SK-N-SH treated with all-trans-retinoic acid at 6 μM for 48 hours (cell line): ENCODE results near the gene TMPRSS4.

Experiments used
- ATAC-seq: fragments of 200-7000 bp; cut with Tn5 transposase; 3 replicates; pipeline ENCODE4 v1.9.1; 2020; ENCODE audit warnings: mild to moderate bottlenecking, moderate library complexity
- ARNTL ChIP-seq: fragments of 450-650 bp; formaldehyde crosslinking; IDR thresholded peaks from 2 replicates; pipeline ENCODE4 v1.5.0; 2020; ENCODE audit warnings: low read depth, mild to moderate bottlenecking, moderate library complexity, borderline replicate concordance
- BACH2 ChIP-seq: fragments of 250-450 bp; sonication (Bioruptor Pico); IDR thresholded peaks from 2 replicates; pipeline ENCODE4 v1.9.0; 2021; ENCODE audit warnings: mild to moderate bottlenecking, borderline replicate concordance
- CSDC2 ChIP-seq: fragments of 250-450 bp; sonication (Bioruptor Pico); IDR thresholded peaks from 2 replicates; pipeline ENCODE4 v1.5.0; 2020; ENCODE audit warnings: mild to moderate bottlenecking, moderate library complexity
- ESRRG ChIP-seq: fragments of 250-450 bp; sonication (Bioruptor Pico); IDR thresholded peaks from 2 replicates; pipeline ENCODE4 v1.6.1; 2021; ENCODE audit warnings: mild to moderate bottlenecking
- GLIS3 ChIP-seq: fragments of 250-450 bp; sonication (Bioruptor Pico); IDR thresholded peaks from 2 replicates; pipeline ENCODE4 v1.5.0; 2020; ENCODE audit warnings: mild to moderate bottlenecking, moderate library complexity
- ISL1 ChIP-seq: fragments of 250-450 bp; sonication (Bioruptor Pico); IDR thresholded peaks from 2 replicates; pipeline ENCODE4 v2.1.2; 2022; ENCODE audit warnings: mild to moderate bottlenecking, moderate library complexity
- OSR1 ChIP-seq: fragments of 250-450 bp; sonication (Bioruptor Pico); IDR thresholded peaks from 2 replicates; pipeline ENCODE4 v1.8.0; 2022; ENCODE audit warnings: moderate library complexity, mild to moderate bottlenecking, inconsistent platforms
- PPARA ChIP-seq: fragments of 250-450 bp; sonication (Bioruptor Pico); IDR thresholded peaks from 2 replicates; pipeline ENCODE4 v1.5.0; 2020; ENCODE audit warnings: mild to moderate bottlenecking, borderline replicate concordance
- RARB ChIP-seq: fragments of 250-450 bp; sonication (Bioruptor Pico); IDR thresholded peaks from 2 replicates; pipeline ENCODE4 v1.8.0; 2021; ENCODE audit warnings: mild to moderate bottlenecking, moderate library complexity
- SNAI2 ChIP-seq: fragments of 250-450 bp; sonication (Bioruptor Pico); IDR thresholded peaks from 2 replicates; pipeline ENCODE4 v1.5.0; 2020; ENCODE audit warnings: mild to moderate bottlenecking, moderate library complexity
- TCF4 ChIP-seq: fragments of 250-450 bp; sonication (Bioruptor Pico); IDR thresholded peaks from 2 replicates; pipeline ENCODE4 v1.8.0; 2021; ENCODE audit warnings: mild to moderate bottlenecking, moderate library complexity, borderline replicate concordance
- TOX ChIP-seq: fragments of 250-450 bp; sonication (Bioruptor Pico); IDR thresholded peaks from 2 replicates; pipeline ENCODE4 v1.8.0; 2021; ENCODE audit warnings: mild to moderate bottlenecking, moderate library complexity, borderline replicate concordance
- ZFP3 ChIP-seq: fragments of 250-450 bp; sonication (Bioruptor Pico); IDR thresholded peaks from 2 replicates; pipeline ENCODE4 v1.5.0; 2020; ENCODE audit warnings: mild to moderate bottlenecking, moderate library complexity
- ZFP30 ChIP-seq: fragments of 450-650 bp; formaldehyde crosslinking; IDR thresholded peaks from 2 replicates; pipeline ENCODE4 v1.5.0; 2022; ENCODE audit warnings: mild to moderate bottlenecking, moderate library complexity
- ZNF565 ChIP-seq: fragments of 450-650 bp; formaldehyde crosslinking; conservative IDR thresholded peaks from 2 replicates; pipeline ENCODE4 v1.5.0; 2020; ENCODE audit warnings: low read depth, mild to moderate bottlenecking, moderate library complexity
- ZNF70 ChIP-seq: fragments of 450-650 bp; formaldehyde crosslinking; IDR thresholded peaks from 2 replicates; pipeline ENCODE4 v1.5.0; 2020; ENCODE audit warnings: mild to moderate bottlenecking, moderate library complexity
- ZNF8 ChIP-seq: fragments of 450-650 bp; formaldehyde crosslinking; IDR thresholded peaks from 2 replicates; pipeline ENCODE4 v1.5.0; 2020; ENCODE audit warnings: mild to moderate bottlenecking, moderate library complexity
- TF ChIP-seq, protein P1 (sequence below): fragments of 250-450 bp; sonication (Bioruptor Pico); IDR thresholded peaks from 2 replicates; pipeline ENCODE4 v1.5.1; 2020; ENCODE audit warnings: low read depth, mild to moderate bottlenecking, moderate library complexity
- TF ChIP-seq, protein P2 (sequence below): fragments of 250-450 bp; sonication (Bioruptor Pico); IDR thresholded peaks from 2 replicates; pipeline ENCODE4 v1.8.0; 2021; ENCODE audit warnings: low read depth, mild to moderate bottlenecking, moderate library complexity, borderline replicate concordance
- TF ChIP-seq, protein P3 (sequence below): fragments of 250-450 bp; sonication (Bioruptor Pico); IDR thresholded peaks from 2 replicates; pipeline ENCODE4 v1.8.0; 2020; ENCODE audit warnings: mild to moderate bottlenecking, moderate library complexity, borderline replicate concordance
- TF ChIP-seq, protein P4 (sequence below): fragments of 250-450 bp; sonication (Bioruptor Pico); IDR thresholded peaks from 2 replicates; pipeline ENCODE4 v1.5.0; 2020; ENCODE audit warnings: mild to moderate bottlenecking, moderate library complexity
- TF ChIP-seq, protein P5 (sequence below): fragments of 250-450 bp; sonication (Bioruptor Pico); IDR thresholded peaks from 2 replicates; pipeline ENCODE4 v1.5.1; 2021; ENCODE audit warnings: mild to moderate bottlenecking, moderate library complexity

Gene TMPRSS4

DNA sequence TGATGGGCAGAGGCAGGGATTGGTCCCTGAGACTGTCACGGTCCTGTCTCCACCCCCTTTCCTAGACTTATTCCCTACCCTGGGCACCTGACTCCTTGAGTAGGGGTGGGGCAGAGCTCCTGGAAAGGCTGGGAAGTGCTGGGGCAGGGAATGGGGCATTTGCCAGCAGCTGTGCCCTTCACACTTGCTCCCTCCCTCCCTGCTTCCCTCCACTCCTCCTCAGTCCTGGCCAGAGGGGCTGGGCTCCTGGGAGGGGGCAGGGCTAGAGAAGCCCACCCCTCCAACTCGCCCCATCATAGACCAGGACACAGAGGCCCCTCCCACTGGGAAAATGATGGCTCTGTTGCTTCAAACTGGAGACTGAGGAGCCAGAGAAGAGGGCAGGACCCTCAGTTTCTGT lies 88.0 kb downstream of the TMPRSS4 start:
- TF ChIP-seq RARB (no peak), TCF4 (CRISPR knock-in tag) (no peak), GLIS3 (CRISPR knock-in tag) (no peak), TOX (no peak), ZNF565 (no peak), ARNTL (CRISPR knock-in tag) (no peak), ZFP30 (CRISPR knock-in tag) (no peak), ZFP3 (no peak), SNAI2 (no peak), BACH2 (CRISPR knock-in tag) (no peak), ESRRG (CRISPR knock-in tag) (no peak), ZNF8 (CRISPR knock-in tag) (no peak), ISL1 (CRISPR knock-in tag) (no peak)
- TF ChIP-seq, protein P1, sequence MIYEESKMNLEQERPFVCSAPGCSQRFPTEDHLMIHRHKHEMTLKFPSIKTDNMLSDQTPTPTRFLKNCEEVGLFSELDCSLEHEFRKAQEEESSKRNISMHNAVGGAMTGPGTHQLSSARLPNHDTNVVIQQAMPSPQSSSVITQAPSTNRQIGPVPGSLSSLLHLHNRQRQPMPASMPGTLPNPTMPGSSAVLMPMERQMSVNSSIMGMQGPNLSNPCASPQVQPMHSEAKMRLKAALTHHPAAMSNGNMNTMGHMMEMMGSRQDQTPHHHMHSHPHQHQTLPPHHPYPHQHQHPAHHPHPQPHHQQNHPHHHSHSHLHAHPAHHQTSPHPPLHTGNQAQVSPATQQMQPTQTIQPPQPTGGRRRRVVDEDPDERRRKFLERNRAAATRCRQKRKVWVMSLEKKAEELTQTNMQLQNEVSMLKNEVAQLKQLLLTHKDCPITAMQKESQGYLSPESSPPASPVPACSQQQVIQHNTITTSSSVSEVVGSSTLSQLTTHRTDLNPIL (CRISPR knock-in tag): no peak
- TF ChIP-seq, protein P2, sequence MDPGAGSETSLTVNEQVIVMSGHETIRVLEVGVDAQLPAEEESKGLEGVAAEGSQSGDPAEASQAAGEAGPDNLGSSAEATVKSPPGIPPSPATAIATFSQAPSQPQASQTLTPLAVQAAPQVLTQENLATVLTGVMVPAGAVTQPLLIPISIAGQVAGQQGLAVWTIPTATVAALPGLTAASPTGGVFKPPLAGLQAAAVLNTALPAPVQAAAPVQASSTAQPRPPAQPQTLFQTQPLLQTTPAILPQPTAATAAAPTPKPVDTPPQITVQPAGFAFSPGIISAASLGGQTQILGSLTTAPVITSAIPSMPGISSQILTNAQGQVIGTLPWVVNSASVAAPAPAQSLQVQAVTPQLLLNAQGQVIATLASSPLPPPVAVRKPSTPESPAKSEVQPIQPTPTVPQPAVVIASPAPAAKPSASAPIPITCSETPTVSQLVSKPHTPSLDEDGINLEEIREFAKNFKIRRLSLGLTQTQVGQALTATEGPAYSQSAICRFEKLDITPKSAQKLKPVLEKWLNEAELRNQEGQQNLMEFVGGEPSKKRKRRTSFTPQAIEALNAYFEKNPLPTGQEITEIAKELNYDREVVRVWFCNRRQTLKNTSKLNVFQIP (CRISPR knock-in tag): no peak
- TF ChIP-seq, protein P3, sequence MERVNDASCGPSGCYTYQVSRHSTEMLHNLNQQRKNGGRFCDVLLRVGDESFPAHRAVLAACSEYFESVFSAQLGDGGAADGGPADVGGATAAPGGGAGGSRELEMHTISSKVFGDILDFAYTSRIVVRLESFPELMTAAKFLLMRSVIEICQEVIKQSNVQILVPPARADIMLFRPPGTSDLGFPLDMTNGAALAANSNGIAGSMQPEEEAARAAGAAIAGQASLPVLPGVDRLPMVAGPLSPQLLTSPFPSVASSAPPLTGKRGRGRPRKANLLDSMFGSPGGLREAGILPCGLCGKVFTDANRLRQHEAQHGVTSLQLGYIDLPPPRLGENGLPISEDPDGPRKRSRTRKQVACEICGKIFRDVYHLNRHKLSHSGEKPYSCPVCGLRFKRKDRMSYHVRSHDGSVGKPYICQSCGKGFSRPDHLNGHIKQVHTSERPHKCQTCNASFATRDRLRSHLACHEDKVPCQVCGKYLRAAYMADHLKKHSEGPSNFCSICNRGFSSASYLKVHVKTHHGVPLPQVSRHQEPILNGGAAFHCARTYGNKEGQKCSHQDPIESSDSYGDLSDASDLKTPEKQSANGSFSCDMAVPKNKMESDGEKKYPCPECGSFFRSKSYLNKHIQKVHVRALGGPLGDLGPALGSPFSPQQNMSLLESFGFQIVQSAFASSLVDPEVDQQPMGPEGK (CRISPR knock-in tag): no peak
- TF ChIP-seq, protein P4, sequence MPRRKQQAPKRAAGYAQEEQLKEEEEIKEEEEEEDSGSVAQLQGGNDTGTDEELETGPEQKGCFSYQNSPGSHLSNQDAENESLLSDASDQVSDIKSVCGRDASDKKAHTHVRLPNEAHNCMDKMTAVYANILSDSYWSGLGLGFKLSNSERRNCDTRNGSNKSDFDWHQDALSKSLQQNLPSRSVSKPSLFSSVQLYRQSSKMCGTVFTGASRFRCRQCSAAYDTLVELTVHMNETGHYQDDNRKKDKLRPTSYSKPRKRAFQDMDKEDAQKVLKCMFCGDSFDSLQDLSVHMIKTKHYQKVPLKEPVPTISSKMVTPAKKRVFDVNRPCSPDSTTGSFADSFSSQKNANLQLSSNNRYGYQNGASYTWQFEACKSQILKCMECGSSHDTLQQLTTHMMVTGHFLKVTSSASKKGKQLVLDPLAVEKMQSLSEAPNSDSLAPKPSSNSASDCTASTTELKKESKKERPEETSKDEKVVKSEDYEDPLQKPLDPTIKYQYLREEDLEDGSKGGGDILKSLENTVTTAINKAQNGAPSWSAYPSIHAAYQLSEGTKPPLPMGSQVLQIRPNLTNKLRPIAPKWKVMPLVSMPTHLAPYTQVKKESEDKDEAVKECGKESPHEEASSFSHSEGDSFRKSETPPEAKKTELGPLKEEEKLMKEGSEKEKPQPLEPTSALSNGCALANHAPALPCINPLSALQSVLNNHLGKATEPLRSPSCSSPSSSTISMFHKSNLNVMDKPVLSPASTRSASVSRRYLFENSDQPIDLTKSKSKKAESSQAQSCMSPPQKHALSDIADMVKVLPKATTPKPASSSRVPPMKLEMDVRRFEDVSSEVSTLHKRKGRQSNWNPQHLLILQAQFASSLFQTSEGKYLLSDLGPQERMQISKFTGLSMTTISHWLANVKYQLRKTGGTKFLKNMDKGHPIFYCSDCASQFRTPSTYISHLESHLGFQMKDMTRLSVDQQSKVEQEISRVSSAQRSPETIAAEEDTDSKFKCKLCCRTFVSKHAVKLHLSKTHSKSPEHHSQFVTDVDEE (CRISPR knock-in tag): no peak
- no peak for ATAC-seq

DNA sequence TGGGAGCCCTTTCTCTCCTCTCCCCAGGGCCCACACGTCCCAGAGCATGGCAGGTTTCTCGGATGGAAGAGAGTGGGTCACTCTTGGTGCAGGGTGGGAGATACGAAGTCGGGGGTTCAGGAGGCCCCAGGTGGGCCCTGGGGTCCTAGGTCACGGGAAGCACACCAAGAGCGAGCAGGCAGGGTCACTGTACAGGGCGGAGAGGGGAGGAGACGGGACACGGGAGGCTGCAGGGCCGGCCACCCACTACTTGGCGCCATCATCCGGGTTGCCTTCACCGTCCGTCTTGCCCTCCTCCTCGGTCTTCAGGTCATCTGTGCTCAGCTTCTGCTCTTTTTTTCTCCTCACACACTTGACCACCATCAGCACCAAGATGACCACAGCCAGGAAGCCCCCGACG lies 89.8 kb downstream of the TMPRSS4 start:
- no peak for TF ChIP-seq OSR1 (CRISPR knock-in tag)
- no peak for TF ChIP-seq TCF4 (CRISPR knock-in tag)
- TF ChIP-seq ZNF70 (CRISPR knock-in tag): no peak
- TF ChIP-seq, protein P5, sequence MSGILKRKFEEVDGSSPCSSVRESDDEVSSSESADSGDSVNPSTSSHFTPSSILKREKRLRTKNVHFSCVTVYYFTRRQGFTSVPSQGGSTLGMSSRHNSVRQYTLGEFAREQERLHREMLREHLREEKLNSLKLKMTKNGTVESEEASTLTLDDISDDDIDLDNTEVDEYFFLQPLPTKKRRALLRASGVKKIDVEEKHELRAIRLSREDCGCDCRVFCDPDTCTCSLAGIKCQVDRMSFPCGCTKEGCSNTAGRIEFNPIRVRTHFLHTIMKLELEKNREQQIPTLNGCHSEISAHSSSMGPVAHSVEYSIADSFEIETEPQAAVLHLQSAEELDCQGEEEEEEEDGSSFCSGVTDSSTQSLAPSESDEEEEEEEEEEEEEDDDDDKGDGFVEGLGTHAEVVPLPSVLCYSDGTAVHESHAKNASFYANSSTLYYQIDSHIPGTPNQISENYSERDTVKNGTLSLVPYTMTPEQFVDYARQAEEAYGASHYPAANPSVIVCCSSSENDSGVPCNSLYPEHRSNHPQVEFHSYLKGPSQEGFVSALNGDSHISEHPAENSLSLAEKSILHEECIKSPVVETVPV: no peak
- TF ChIP-seq ARNTL (CRISPR knock-in tag): no peak
- no peak for TF ChIP-seq ZFP3
- TF ChIP-seq ESRRG (CRISPR knock-in tag): no peak
- no peak for TF ChIP-seq ZFP30 (CRISPR knock-in tag)
- TF ChIP-seq, protein P2 (CRISPR knock-in tag): no peak
- TF ChIP-seq TOX: no peak
- TF ChIP-seq ZNF8 (CRISPR knock-in tag): no peak
- no peak for TF ChIP-seq GLIS3 (CRISPR knock-in tag)
- TF ChIP-seq, protein P4 (CRISPR knock-in tag): no peak
- TF ChIP-seq ZNF565: no peak
- no peak for TF ChIP-seq ISL1 (CRISPR knock-in tag)
- no peak for TF ChIP-seq CSDC2 (CRISPR knock-in tag)
- TF ChIP-seq PPARA (CRISPR knock-in tag): no peak
- no peak for TF ChIP-seq BACH2 (CRISPR knock-in tag)
- TF ChIP-seq, protein P3 (CRISPR knock-in tag): no peak
- no peak for TF ChIP-seq RARB
- no peak for ATAC-seq
